Stimulated activated CD4-positive, alpha-beta T cell treated with anti-CD3 and anti-CD28 coated beads, TNF-alpha, amount 100 ng/mL, for 1 hour (primary cell): ENCODE results near the gene CTNNA1.
A peak's percentile ranks its signal among the peaks of the same experiment; 100 is the strongest.
"Not testable (repeated sequence)": the region's sequence is repeated elsewhere in the genome, so short reads cannot be mapped to it uniquely, and the experiment has no call there.

ENCODE experiments used
- DNase-seq, 3 donors: peaks; one replicate each; pipeline ENCODE4 v3.0.0-alpha.2; 2020; ENCODE audit warnings: low read depth in 3 of 3, low spot score in 1 of 3

CTNNA1 gene, protein sequence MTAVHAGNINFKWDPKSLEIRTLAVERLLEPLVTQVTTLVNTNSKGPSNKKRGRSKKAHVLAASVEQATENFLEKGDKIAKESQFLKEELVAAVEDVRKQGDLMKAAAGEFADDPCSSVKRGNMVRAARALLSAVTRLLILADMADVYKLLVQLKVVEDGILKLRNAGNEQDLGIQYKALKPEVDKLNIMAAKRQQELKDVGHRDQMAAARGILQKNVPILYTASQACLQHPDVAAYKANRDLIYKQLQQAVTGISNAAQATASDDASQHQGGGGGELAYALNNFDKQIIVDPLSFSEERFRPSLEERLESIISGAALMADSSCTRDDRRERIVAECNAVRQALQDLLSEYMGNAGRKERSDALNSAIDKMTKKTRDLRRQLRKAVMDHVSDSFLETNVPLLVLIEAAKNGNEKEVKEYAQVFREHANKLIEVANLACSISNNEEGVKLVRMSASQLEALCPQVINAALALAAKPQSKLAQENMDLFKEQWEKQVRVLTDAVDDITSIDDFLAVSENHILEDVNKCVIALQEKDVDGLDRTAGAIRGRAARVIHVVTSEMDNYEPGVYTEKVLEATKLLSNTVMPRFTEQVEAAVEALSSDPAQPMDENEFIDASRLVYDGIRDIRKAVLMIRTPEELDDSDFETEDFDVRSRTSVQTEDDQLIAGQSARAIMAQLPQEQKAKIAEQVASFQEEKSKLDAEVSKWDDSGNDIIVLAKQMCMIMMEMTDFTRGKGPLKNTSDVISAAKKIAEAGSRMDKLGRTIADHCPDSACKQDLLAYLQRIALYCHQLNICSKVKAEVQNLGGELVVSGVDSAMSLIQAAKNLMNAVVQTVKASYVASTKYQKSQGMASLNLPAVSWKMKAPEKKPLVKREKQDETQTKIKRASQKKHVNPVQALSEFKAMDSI

DNA sequence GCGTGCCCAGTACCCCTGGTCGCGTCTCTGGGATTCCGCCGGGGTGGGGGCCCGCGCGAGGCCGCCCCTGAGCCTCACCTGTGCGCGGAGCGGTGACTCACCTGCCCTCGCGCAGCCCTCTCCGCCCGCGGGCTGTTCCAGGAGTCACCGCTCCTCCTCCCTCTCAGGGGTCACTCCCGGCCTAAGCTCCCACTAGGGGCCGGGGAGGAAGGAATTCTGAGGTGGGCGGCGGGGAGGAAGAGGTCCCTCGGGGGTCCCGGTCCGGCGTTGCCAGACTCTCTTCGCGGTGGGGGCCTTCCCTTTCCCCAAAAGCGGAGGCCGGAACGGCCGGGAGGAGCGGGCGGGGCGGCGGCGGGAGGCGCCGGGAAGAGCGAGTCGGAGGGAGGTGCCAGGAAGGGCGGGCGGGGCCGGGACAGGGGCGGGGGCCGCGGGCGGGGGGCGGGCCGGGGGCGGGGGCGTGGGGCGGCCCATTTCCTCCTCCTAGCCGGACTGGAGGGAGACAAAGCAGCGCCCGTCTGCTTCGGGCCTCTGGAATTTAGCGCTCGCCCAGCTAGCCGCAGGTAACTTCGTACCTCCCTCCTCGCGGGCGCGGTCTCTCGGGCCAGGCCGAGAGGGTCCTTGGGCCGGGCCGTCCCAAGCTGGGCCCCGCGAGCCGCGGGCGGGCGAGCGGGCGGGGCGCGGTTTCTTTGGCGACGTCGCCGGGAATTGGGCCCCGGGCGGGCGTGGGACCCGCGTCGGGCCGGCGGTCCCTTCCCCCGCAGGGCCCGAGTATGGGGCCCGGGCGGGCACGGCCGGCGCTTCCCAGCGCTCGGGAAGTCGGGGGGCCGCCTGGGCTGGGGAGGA, at the start of gene CTNNA1:
Gene CTNNA1, plus strand, starts transcription at position 475 of the 843 bp plus-strand sequence. CDS start 28,500 bp downstream, outside the sequence.
- peak in 2 of 3 donors; percentile 36 to 40 for DNase-seq

DNA sequence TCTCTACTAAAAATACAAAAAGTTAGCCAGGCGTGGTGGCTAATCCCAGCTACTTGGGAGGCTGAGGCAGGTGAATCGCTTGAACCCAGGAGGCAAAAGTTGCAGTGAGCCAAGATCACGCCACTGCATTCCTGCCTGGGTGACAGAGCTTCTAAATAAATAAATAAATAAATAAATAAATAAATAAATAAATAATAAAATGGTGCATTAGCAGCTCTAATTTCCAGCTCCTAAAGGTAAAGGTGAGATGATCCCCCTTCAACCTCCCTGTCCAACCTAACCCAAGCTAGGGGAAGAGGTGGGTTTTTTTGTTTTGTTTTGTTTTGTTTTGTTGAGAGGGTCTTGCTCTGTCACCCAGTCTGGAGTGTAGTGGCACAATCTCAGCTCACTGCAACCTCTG, 49.4 kb upstream of the CTNNA1 start:
- not testable (repeated sequence) for DNase-seq

DNA sequence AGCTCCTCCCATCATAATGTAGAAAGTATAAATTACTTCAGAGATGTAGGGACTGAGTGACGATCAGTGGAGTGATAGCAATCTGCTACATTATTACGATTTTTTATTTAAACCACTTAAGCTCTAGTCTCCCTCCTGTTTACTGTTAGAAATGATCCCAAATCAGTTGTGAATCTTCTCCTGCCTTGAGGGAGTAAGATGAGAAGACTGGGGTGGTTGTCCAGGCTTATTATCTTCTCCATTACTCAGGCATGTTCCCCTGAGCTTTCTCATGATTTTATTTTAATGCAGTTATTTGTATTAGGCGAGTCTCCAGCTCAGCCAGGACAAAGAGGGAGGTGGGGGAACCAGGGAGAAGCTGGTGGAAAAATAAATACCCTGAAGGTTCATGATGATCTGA, 48.2 kb upstream of the CTNNA1 start:
- DNase-seq: no peak

DNA sequence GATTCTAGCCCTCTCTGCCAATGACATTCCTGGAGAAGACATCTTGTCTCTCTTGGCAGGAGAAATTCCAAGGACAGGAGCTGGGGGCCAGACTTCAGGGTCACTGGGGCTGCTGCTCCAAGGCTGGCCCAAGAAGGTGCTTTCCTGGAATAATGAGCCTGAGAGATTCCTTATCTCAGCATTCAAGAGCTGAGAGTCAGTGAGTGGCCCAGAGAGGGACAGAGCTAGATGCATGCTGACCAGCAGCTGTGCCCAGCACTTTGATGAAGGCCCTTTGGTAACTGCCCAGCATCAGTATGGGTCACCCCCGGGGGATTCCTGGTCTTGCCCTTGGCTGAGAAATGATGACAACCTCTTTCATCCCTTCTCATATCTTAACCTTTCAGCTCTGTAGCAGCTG, 47.7 kb upstream of the CTNNA1 start:
- no peak for DNase-seq

DNA sequence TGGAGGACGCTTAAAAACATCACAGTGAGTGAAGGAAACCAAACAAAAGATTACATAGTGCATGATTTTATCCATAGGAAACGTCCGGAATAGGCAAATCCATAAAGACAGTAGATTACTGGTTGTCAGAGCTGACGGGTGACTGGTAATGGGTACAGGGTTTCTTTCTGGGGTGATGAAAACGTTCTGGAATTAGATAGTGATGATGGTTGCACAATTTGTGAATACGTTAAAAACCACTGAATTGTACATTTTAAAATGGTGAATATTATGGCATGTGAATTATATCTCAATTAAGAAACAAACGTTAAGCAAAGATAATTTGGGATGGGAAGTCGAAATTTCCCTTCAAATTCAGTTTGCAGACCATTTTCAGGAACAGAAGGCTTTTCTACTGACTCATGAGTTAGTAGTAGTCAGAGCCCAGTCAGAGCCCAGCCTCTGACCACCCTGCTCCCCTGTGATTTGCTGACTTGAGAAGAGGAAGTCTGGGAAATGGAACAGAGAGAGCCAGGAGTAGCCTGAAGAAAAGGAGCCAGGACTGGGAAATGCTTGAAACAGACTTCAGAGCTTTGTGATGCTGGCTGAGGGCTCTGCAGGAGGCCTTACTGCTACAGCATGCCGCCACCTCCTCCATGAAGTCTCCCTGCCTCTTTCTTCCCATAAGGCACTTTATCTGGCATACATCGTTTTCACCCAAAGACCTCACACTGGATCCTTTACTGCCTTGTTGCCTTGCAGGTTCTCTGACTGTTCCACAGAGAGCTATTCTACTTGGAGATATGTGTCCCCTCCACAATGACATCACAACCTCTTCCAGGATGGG, 46.4 kb upstream of the CTNNA1 start:
- DNase-seq: no peak

DNA sequence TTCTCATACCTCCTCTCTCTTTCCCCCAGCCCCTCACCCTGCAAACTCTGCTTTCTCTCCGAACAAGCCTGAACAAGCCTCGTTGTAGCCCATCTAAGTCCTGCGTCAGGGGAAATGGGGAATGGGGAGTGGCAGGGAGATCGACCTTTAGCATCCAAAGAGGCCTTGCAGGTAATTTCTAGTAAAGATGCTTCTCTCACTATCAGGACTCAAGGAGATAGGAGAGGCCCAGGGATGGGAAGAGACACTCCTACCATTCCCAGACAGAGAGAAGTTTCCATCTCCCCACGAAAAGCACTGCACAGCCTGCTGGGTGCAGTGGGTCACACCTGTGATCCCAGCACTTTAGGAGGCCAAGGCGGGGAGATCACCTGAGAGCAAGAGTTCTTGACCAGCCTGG, 44.4 kb upstream of the CTNNA1 start:
- no peak for DNase-seq

DNA sequence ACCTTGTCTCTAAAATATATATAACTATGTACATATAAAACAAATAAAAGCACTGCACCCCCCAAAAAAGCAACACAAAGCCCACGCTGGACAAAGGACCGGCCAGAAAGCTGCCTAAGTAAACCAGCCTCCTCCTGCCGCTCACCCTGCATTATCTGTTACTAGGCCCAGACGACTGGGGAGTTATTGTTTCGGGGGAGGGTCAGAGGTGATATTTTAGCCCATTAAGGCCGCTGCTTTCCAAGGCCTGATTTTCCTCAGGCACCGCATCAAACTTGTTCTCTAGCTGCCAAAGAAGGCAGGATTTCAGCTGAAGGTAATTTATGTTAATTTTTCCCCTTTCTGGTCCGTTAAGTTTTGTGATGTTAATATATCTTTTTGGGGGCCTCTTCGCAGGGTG, 44.0 kb upstream of the CTNNA1 start:
- no peak for DNase-seq

DNA sequence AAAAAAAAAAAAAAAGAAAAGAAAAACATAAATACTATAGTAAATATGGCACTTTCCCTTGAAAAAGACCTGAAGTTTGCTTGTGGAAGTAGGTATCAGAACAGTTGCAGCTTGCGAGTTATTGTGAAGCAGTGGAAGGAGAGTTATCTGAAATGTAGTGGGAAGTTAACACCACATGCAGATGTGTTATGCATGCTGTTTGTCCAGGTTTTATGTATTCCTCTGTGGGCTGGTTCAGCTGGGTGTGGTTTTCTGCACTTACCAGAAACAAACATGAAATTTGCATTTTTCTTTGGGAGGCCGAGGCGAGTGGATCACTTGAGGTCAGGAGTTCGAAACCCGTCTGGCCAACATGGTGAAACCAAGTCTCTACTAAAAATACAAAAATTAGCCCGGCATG, 42.1 kb upstream of the CTNNA1 start:
- no peak for DNase-seq

DNA sequence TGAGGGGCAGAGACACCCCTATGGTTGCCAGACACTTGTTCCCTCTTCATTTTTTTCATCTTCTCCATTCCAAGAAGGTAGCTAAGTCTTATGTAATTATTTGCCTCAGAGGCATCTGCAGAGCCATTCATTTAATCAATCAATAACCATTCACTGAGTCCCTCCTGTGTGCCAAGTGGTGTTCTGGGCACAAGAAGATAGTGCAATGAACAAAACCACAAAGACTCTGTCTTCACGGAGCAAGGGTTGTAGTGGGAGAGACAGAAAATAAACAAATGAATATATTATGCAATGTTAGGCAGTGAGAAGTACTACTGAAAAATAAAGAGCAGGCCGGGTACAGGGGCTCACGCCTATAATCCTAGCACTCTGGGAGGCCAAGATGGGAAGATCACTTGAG, 41.4 kb upstream of the CTNNA1 start:
- DNase-seq: no peak

DNA sequence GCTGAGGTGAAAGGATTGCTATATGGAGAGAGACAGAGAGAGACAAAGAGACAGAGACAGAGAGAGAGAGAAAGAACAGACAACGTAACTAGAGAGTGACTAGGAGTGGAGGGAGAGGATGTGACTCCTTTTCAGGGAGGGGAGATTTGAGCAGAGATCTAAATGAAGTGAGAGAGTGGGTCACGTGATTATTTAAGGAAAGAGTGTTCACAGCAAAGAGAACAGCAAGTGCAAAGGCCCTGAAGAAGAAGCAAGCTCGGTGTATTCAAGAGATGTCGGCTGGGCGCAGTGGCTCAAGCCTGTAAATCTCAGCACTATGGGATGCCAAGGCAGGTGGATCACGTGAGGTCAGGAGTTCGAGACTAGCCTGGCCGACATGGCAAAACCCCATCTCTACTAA, 40.9 kb upstream of the CTNNA1 start:
- DNase-seq: no peak

DNA sequence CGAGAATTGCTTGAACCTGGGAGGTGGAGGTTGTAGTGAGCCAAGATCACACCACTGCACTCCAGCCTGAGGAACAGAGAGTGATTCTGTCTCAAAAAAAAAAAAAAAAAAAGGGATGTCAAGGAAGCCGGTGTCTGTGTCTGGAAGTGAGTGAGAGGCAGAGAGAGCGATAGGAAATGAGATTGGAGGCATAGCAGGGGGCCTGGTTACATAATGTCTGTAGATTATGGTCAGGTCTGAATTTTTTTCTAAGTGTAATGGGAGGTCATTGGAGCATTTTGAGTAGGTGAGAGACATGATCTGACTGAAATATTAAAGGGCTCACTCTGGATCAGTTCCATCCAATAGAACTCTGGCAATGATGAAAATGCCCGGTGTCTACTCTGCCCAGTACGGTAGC, 40.4 kb upstream of the CTNNA1 start:
- no peak for DNase-seq

DNA sequence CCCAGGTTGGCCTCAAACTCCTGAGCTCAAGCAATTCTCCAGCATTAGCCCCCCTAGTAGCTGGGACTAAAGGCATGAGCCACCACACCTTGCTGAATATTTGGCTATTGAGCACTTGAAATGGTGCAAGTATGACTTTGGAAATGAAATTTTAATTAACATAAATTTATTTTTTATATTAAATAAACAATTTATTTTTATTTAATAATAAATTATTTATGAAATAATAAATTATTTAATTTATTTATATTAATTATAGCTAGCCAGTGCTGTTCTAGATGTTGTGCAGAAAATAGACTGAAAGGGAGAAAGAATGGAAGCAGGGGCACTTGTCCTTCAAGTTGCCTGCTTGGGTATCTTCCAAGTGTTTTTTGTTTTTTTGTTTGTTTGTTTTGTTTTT, 40.0 kb upstream of the CTNNA1 start:
- DNase-seq: no peak

DNA sequence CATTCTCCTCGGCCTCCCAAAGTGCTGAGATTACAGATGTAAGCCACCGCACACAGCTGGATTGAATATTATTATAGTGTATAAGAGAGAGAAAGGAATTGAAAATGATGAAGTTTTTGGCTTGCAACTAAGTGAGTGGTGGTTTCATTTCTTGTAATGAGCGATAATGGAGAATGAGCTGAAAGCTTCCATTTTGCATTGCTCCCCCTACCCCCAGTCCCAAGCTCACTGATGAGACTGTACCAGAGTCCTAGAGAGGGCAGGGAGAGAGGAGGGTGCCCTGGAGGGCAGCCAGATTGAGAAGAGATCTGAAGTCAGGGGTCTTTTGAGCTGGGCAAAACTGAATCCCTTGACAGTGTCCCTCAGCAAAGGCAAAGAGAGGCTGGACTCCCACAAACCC, 38.5 kb upstream of the CTNNA1 start:
- no peak for DNase-seq

DNA sequence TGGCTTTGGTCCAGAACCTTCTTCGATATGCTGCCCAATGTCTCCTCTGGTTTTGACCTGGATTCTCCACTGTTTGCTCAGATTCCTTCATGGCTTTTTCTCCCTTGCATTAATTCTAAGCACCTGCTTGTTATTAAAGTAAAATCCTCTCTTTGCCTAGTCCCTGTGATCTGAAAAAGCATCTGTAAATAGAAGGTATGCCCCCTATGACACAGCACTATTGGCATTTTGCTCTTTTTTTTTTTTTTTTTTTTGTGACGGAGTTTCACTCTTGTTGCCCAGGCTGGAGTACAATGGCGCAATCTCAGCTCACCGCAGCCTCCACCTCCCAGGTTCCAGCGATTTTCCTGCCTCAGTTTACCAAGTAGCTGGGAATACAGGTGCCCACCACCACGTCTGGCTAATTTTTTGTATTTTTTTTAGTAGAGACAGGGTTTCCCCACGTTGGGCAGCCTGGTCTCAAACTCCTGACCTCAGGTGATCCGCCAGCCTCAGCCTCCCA, 37.2 kb upstream of the CTNNA1 start:
- not testable (repeated sequence) for DNase-seq

DNA sequence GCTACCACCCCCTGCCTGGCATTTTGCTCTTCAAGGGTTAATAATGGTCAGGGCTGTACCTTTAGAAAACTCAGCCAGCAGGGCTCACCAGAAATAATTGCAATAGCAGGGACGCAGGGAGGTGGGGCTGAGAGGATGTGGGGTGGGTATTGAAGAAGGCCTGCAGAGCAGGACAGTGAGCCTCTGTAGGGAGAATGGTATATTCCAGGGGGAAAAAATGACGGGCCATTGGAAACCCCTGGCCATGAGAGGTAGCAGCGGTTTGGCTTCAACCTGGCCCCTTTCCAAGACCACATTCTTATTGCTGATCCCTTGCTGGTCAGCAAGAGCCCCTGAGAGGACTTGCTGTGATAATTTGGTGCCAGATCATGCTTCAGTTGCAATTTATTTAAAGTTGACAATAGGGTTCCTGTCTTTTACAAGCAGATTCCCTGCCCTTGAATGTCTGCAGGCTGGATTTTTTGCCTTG, 36.7 kb upstream of the CTNNA1 start:
- DNase-seq: no peak

DNA sequence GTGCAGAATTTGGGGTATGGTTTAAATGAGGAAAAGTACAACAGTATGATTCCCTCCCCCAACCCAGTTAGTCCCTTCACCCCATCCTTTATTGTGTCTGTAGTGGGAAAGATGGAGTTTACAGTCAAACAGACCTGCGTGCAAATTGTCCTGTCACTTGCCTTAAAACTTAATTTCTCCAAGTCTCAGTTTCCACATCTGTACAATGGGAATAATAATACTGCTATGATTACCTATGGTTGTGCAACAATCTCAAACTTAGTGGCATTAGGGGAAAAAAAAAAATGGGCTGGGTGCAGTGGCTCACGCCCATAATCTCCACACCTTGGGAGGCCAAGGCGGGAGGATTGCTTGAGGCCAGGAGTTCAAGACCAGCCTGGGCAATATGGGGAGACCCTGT, 35.8 kb upstream of the CTNNA1 start:
- no peak for DNase-seq

DNA sequence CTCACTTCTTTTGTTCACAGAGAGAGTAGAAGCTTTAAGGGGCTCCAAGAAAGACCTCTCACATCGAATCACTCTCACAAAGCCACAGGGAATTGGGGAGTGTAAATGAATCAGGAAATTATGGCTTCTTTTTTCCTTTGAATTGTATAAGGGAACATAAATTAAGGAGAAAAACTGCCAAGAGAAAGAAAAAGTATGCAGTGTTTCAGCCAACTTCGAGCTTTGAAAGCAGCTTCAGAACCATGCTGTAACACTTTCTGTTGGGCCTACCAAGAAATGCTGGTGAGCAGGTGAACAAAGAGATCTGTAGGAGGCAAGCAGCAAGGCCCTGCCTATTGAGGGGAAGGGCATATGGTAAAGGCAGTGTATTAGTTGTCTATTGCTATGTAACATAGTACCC, 33.4 kb upstream of the CTNNA1 start:
- DNase-seq: no peak

DNA sequence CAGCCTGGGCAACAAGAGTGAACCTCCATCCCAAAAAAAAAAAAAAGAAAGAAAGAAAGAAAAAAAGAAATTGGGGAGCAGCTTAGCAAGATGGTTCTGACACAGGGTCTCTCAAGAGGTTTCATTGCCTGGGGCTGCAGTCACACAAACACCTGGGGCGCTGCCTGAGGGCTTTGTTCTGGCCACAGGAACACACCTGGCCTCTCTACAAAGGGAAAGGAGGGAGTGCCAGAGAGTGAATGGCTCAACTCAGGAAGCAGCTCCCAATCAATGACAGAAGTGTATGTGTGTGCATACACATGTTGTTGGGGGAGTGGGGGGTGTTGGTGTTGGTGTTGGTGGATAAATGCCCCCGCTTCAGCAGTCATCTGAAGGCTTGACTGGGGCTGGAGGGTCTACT, 32.4 kb upstream of the CTNNA1 start:
- DNase-seq: no peak

DNA sequence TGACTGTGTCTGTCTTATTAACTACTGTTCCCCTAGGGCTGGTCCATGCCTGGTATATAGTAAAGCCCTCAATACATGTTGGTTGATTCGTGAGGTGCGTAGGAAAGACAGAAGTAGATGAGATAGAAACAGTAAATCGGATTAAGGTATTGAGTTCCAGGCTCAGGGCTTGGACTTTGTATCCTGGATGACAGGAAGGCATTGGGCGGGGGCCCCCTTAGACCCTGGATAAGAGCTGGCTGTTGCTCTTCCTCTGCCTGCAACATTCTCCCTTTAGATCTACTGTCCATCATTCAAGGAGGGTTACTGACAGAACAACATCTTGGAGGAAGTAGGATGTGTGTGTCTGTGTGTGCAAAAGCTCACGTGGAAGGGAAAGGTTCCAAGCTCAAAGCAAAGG, 31.2 kb upstream of the CTNNA1 start:
- no peak for DNase-seq

DNA sequence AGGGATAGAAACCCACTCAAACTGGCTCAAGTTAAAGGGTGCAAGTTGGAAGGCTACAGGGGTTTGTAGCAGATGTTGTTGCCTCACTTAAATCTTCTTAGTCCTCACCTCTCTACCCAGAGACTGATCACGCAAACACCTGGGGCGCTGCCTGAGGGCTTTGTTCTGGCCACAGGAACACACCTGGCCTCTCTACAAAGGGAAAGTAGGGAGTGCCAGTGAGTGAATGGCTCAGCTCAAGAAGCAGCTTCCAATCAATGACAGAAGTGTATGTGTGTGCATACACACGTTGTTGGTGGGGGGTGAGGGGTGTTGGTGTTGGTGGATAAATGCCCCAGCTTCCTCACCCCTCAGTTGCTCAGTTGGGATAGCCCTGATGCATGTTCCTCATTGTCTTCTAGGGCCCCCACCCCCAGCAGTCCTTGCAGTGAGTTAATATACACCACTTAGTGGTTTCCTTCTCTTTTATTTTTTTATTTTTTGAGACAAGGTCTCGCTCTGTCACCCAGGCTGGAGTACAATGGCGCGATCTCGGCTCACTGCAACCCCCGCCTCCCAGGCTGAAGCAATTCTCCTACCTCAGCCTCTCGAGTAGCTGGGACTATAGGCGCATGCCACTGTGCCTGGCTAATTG, 30.6 kb upstream of the CTNNA1 start:
- DNase-seq: no peak
